ENCODE results near the gene NME3. TPM values are rescaled to one million over a fixed set of nuclear protein-coding genes. Genes with fewer than 3 reads are reported as not detected.
A peak's percentile ranks its signal among the peaks of the same experiment; 100 is the strongest.

NME3 gene
- total RNA-seq, 1 experiment from 2014 or later: 103 TPM

- RAD21 ChIA-PET (ENCODE audit: low non-redundant PET in 1 of 2, low total read pairs in 2 of 2, uncharacterized antibody in 2 of 2, unreplicated experiment in 2 of 2): no interaction called here
- H3K9ac ChIP-seq (ENCODE audit: low read length): no peak overlapping the region
- H2AFZ ChIP-seq (ENCODE audit: low read depth, low read length, poor library complexity, severe bottlenecking): no peak overlapping the region
- intact Hi-C loops (cut with micrococcal nuclease): no loop called here
- CTCF ChIA-PET: no interaction called here
- no peaks in the 10 kb centered on the region for H3K36me3 ChIP-seq (ENCODE audit: control insufficient read depth in 1 of 2, insufficient read depth in 2 of 2, low read length in 2 of 2)
- ATAC-seq (peak; percentile 11; the same call in 1 of the 2 replicates), DNase-seq (ENCODE audit: low read depth, low spot score) (no peak)
- no peaks in the 10 kb centered on the region for H3K27me3 ChIP-seq (ENCODE audit: insufficient read depth, low read length)
- TF ChIP-seq RAD21 (IDR thresholded peaks at IDR 0.05; ENCODE audit: low read depth): no peak
- TF ChIP-seq ELF1 (IDR thresholded peaks at IDR 0.05; ENCODE audit: borderline replicate concordance, low read depth): no peak
- TF ChIP-seq, protein P1, sequence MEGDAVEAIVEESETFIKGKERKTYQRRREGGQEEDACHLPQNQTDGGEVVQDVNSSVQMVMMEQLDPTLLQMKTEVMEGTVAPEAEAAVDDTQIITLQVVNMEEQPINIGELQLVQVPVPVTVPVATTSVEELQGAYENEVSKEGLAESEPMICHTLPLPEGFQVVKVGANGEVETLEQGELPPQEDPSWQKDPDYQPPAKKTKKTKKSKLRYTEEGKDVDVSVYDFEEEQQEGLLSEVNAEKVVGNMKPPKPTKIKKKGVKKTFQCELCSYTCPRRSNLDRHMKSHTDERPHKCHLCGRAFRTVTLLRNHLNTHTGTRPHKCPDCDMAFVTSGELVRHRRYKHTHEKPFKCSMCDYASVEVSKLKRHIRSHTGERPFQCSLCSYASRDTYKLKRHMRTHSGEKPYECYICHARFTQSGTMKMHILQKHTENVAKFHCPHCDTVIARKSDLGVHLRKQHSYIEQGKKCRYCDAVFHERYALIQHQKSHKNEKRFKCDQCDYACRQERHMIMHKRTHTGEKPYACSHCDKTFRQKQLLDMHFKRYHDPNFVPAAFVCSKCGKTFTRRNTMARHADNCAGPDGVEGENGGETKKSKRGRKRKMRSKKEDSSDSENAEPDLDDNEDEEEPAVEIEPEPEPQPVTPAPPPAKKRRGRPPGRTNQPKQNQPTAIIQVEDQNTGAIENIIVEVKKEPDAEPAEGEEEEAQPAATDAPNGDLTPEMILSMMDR (IDR thresholded peaks at IDR 0.05 in 2 of 3, conservative IDR thresholded peaks at IDR 0.05 in 1 of 3; ENCODE audit: borderline replicate concordance in 1 of 3, insufficient read depth in 1 of 3, low read depth in 2 of 3, low read length in 2 of 3): no peak
- TF ChIP-seq FOSL1 (IDR thresholded peaks at IDR 0.05; ENCODE audit: low read depth): no peak
- TF ChIP-seq EZH2 (IDR thresholded peaks at IDR 0.05): no peak
- no peak for TF ChIP-seq SRF (IDR thresholded peaks at IDR 0.05; ENCODE audit: low read depth)
- no peak for TF ChIP-seq ZNF274 (IDR thresholded peaks at IDR 0.05; ENCODE audit: low read depth, low read length)
- no peak for TF ChIP-seq POLR2A (IDR thresholded peaks at IDR 0.05; ENCODE audit: borderline replicate concordance, extremely low read depth, insufficient read depth, insufficient read length)
- TF ChIP-seq EGR1 (IDR thresholded peaks at IDR 0.05; ENCODE audit: low read depth): no peak
- no peak for TF ChIP-seq EZH2phosphoT487 (IDR thresholded peaks at IDR 0.05; ENCODE audit: borderline replicate concordance)
- TF ChIP-seq ZFX (IDR thresholded peaks at IDR 0.05): no peak
- TF ChIP-seq, protein P2, sequence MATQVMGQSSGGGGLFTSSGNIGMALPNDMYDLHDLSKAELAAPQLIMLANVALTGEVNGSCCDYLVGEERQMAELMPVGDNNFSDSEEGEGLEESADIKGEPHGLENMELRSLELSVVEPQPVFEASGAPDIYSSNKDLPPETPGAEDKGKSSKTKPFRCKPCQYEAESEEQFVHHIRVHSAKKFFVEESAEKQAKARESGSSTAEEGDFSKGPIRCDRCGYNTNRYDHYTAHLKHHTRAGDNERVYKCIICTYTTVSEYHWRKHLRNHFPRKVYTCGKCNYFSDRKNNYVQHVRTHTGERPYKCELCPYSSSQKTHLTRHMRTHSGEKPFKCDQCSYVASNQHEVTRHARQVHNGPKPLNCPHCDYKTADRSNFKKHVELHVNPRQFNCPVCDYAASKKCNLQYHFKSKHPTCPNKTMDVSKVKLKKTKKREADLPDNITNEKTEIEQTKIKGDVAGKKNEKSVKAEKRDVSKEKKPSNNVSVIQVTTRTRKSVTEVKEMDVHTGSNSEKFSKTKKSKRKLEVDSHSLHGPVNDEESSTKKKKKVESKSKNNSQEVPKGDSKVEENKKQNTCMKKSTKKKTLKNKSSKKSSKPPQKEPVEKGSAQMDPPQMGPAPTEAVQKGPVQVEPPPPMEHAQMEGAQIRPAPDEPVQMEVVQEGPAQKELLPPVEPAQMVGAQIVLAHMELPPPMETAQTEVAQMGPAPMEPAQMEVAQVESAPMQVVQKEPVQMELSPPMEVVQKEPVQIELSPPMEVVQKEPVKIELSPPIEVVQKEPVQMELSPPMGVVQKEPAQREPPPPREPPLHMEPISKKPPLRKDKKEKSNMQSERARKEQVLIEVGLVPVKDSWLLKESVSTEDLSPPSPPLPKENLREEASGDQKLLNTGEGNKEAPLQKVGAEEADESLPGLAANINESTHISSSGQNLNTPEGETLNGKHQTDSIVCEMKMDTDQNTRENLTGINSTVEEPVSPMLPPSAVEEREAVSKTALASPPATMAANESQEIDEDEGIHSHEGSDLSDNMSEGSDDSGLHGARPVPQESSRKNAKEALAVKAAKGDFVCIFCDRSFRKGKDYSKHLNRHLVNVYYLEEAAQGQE (IDR thresholded peaks at IDR 0.05; ENCODE audit: low read depth): no peak
- TF ChIP-seq, protein P3, sequence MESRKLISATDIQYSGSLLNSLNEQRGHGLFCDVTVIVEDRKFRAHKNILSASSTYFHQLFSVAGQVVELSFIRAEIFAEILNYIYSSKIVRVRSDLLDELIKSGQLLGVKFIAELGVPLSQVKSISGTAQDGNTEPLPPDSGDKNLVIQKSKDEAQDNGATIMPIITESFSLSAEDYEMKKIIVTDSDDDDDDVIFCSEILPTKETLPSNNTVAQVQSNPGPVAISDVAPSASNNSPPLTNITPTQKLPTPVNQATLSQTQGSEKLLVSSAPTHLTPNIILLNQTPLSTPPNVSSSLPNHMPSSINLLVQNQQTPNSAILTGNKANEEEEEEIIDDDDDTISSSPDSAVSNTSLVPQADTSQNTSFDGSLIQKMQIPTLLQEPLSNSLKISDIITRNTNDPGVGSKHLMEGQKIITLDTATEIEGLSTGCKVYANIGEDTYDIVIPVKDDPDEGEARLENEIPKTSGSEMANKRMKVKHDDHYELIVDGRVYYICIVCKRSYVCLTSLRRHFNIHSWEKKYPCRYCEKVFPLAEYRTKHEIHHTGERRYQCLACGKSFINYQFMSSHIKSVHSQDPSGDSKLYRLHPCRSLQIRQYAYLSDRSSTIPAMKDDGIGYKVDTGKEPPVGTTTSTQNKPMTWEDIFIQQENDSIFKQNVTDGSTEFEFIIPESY (IDR thresholded peaks at IDR 0.05; ENCODE audit: extremely low read depth, insufficient replicate concordance, low read length): no peak
- H3K4me2 ChIP-seq (ENCODE audit: low read length): no peak overlapping the region
- no peaks in the 10 kb centered on the region; a peak in 1 of 4 replicates for H3K9me3 ChIP-seq (ENCODE audit: control insufficient read depth in 1 of 2, insufficient read depth in 1 of 2, low read depth in 1 of 2, low read length in 2 of 2)
- no peaks in the 10 kb centered on the region for H4K20me1 ChIP-seq (ENCODE audit: insufficient read depth)
- BruUV-seq (replicated peaks): no TSS peak
- POLR2A ChIA-PET: no interaction called here
- no peaks in the 10 kb centered on the region for H3K79me2 ChIP-seq (ENCODE audit: insufficient read depth, low read length)
- H3K4me1 ChIP-seq (ENCODE audit: control insufficient read depth in 1 of 2, insufficient read depth in 2 of 2, low read length in 2 of 2): no peaks in the 10 kb centered on the region
- no peak overlapping the region for H3K4me3 ChIP-seq (replicated peaks in 1 of 2; ENCODE audit: low read depth in 1 of 2, low read length in 2 of 2)
- no peak overlapping the region for H3K27ac ChIP-seq (ENCODE audit: low read depth, low read length)
- H3K9me2 ChIP-seq (ENCODE audit: insufficient read depth): no peaks in the 10 kb centered on the region
These were observed 23.0 kb upstream of the NME3 start for GRCh38 chr16:1794221-1794871.
